Activated T-cell treated with anti-CD3 and anti-CD28 coated beads for 4 hours (primary cell): ENCODE data around the gene CYB5R4.
"Not testable (repeated sequence)": the region's sequence is repeated elsewhere in the genome, so short reads cannot be mapped to it uniquely, and the experiment has no call there.

Experiments used
- DNase-seq: peaks from one replicate; pipeline ENCODE4 v3.0.0-alpha.2; 2020

CYB5R4 gene

DNA sequence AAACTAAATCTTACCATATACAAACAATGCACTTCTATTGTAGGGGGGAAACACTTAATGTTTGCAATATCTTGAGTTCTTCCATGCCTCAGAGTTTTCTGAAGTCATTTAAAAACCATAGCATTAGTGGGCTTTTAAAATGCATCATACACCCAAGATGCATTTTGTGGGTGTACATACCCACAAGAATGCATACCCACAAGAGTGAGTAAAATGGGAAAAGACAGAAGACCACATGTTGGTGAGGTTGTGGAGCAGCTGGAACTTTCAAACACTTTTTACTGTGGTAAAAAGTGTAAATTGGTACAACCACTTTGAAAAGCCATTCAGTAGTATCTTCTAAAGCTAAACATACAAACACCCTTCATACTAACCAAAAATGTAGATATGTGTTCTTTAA is 57.5 kb downstream of the CYB5R4 start:
- DNase-seq: no peak

DNA sequence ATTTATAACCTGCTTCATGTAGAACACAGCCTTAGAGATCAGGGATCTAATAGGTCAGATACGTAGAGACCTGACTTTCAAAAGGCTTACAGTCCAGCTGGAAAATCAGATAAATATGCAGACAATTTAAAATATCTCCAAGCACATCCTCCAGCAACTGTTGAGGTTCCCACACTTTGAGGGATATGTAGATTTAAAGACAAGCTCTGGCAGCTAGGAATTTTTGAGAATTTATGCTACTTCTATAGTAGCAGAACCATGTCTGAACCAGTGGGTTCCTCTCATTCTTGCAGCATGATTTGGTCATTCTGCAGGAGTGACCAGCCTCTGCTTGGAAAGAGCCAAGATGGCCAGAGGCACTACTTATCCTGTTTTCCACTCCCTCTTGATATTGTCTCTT is 60.5 kb downstream of the CYB5R4 start:
- DNase-seq: no peak

GRCh38 chr6:83921315-83921714 is 61.8 kb downstream of the CYB5R4 start:
- DNase-seq: no peak

- DNase-seq: no peak
Measured at GRCh38 chr6:83927470-83927869, 68.0 kb downstream of the CYB5R4 start.

DNA sequence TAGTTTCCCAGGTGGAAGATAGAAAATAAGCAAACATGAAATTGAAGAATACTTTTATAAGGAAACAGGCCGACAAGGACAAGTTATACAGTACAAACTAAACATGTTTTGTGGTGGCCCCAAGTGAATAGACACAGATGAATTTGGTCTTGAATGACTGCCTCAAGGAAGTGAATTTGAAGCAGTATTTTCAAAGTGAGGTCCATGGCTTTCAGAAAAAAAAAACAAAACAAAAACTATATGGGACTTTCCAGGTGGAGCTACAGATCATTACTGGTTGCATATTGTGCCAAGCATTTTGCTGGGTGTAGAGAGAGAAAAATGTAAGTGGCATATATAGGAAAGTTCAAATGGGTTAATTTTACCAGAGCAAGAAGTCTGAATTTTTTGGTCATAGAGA is 68.8 kb downstream of the CYB5R4 start:
- no peak for DNase-seq

GRCh38 chr6:83946201-83946833 is 86.8 kb downstream of the CYB5R4 start:
- not testable (repeated sequence) for DNase-seq

- DNase-seq: not testable (repeated sequence)
Measured at GRCh38 chr6:83947983-83948382, 88.5 kb downstream of the CYB5R4 start.

GRCh38 chr6:83948851-83949250 is 89.4 kb downstream of the CYB5R4 start:
- no peak for DNase-seq

DNA sequence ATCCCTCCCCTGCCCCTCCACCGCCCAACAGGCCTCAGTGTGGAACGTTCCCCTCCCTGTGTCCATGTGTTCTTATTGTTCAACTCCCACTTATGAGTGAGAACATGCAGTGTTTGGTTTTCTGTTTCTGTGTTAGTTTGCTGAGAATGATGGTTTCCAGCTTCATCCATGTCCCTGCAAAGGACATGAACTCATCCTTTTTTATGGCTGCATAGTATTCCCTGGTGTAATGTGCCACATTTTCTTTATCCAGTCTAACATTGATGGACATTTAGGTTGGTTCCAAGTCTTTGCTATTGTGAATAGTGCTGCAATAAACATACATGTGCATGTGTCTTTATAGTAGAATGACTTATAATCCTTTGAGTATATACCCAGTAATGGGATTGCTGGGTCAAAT is 91.9 kb downstream of the CYB5R4 start:
- not testable (repeated sequence) for DNase-seq

GRCh38 chr6:83952830-83953229 is 93.3 kb downstream of the CYB5R4 start:
- no peak for DNase-seq

DNA sequence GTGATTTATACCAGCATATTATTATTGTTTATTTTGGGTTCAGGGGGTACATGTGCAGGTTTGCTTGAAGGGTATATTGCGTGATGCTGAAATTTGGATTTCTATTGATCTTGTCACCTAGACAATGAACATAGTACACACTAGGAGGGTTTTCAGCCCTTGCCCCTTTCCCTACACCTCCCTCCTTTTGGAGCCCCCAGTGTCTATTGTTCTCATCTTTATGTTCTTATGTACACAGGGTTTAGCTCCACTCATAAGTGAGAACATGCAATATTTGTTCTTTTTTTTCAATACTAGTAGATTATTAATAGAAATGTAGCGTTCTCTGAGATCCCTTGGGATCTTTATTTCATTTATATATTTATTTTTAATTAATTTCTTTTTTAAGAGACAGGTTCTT is 94.9 kb downstream of the CYB5R4 start:
- no peak for DNase-seq

DNA sequence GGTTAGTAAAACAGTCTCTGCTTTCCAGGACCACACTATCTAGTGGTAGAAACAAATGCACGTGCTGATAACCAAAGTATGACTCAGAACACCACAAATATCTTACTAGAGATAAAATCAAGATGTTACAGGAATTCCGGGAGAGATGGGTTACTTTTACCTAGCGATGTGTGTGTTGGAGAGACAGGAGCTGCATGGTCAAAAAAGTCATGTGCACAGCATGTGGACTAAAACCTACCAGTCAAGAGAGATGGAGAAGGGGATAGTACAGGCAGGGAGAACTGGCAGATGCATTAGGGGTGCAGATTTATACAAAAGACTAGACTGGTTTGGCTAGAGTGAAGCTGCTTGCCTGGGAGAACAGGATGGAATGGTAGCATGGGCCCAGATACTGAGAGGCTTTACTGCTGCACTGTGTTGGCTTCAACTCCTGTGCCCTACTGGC is 98.8 kb downstream of the CYB5R4 start:
- no peak for DNase-seq

DNA sequence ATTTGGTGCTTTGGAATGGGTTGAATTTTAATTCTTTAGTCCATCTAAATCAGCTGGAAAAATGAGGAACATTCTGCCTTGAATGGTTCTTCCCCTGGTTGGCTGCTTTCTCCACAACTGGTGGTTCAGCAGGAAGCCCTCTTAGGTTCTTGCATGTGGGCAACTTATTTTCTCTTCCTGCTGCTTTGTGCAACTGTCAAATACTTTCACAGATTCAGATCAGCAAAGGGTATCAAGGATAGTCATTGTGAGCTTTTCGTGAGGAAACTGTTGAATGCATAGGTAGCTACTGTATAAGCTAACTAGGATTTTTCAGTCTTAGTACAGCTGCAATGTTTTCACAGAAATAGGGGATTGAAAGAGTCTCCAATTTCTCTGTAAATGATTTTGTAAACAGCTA is 101.2 kb downstream of the CYB5R4 start:
- no peak for DNase-seq

DNA sequence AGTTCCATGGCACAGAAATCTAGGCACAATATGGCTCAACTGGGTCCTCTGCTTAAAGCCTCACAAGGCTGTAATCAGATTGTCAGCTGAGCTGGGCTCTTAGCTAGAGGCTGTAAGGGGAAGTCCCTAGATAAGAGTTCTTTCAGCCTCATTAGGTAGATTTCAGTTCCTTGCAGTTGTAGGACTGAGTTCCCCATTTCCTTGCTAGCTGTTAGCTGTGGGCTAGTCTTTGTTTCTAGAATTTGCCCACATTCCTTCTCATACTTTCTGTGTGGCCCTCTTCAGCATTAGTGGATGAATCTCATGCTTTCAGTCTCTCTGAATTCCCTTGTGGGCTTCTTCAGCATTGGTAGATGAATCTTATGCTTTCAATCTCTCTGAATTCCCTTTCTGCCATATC is 103.1 kb downstream of the CYB5R4 start:
- DNase-seq: no peak

GRCh38 chr6:83966539-83966938 is 107.0 kb downstream of the CYB5R4 start:
- no peak for DNase-seq

DNA sequence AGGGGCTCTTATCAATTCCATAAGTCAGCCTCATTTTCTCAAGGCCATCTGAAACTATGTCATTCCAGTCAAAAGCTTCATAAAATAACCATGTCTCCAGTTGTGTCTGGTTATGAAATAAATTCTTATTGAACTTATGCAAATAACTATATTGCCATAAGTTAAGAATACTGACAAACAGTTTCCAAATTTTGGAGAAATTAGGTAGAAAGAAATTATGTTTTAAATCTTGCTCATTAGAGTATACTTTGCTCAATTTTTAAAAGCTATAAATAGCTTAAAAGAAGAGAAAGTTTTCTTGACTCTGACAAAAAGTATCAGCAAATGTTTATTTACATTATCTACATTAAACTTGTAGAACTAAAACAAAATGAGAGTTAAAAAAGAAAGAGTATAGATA is 111.1 kb downstream of the CYB5R4 start:
- no peak for DNase-seq

DNA sequence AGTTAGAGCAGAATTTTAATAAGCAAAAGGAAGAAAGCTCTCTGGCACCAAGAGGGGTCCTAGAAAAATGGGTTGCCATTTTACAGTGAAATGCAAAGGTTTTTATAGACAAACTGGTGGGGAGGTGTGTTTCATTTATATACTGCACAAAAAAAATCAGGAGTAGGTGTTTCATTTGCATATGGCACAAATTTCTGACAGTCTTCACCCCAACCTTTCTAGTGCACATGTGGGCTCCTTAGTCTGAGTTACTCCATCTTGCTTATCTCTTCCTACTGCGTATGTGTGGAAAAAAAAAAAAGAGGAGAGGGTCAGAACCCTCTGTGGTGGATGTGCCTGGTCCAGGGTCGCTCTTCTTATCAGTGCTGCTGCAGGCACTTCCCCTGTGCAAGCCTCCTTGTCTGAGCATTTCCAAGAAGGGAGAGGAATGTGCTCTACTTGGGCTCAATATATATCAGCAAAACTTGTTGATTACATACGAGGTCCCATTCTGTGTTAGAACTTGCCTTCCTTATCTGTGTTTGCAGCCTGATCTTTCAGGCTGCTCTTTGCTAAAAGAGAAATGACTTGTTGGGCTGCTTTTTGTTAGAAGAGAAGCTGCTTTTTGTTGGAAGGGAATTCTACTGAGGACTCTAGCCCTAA is 115.0 kb downstream of the CYB5R4 start:
- no peak for DNase-seq

DNA sequence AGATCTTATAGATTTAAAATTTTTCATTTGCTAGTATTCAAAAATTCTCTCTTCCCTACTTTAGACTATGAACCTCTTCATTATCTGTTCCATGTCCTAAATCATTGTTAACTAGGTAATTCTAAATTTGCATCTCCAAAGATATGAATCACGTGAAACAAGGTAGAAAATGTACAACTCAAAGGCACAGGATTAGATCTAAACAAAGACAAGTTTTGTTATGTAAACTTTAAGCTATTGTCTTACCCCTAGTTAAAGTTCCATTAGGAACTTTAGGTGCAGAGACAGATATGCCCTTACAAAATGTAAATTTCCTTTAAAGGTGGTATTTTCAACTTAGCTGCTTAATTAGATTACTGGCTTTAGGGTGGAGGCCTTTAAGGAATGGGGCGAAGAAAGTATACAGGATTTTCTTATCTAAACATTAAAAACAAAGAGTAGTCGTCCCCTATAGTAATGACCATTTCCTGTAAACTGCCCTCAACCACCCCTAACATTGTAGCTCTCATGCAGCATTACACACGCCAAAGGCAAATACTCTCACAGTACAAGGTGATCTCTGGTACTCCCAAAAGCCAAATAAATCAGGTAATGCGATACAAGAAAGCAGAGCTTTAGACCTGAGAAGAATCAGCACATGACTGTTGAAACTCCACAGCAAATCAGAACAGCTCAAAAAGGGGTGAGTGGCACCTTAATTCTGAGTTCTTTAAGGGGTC is 116.7 kb downstream of the CYB5R4 start:
- no peak for DNase-seq

DNA sequence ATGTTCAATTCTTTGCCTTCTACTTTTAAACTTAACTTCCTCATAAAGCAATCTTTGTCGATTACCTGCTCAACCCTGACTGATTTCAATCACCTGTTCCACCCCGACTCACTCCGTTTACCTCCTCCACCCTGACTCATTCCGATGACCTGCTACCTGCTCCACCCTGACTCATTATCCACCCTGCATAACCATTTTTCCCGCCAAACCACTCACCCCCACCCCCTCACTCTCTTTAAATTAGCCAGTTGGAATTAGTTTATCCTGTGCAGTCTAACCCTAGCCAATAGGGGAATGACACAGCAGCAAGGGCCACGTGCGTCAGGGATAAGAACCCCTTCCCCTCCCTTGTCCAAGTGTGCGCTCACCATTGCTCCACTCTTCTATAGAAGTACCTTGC is 117.4 kb downstream of the CYB5R4 start:
- no peak for DNase-seq

DNA sequence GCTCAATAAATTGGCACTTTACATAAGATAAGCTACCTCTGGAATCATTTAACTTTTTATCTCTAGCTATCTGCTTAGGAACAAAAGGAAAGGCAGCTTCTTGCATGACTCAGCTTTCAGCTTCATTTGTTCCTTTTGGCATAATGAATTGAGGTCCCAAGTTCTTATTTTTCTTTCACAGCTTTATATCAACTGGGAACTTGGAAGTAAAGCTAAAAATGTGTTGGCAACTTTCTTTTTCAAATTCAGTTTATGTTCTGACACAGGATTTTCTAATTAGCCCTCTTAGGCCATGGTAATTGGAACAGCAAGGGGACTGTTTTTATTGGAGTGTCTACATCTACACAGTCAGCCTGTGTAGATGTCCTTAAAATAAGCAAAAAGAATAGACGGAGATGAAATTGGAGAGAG is 118.8 kb downstream of the CYB5R4 start:
- no peak for DNase-seq

DNA sequence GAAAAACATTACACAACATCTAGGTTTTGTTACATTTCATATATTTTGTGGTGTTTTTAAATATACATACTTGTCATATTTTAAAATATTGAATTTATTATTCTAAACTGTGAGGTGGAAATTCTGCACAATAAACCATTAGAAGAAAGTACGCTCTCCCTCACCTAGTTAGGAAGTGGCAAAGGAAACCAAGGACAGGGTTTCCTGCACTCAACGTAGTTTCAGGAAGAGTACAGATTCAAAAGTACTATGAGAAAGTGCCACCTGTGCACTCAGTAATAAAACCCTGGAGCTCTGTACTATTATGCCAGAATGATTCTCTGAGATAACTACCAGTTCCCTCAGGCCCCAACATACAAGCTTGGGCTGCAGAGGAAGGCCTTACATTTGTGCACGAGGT is 119.5 kb downstream of the CYB5R4 start:
- DNase-seq: no peak

- DNase-seq: no peak
Measured at GRCh38 chr6:83984411-83984810, 124.9 kb downstream of the CYB5R4 start.

DNA sequence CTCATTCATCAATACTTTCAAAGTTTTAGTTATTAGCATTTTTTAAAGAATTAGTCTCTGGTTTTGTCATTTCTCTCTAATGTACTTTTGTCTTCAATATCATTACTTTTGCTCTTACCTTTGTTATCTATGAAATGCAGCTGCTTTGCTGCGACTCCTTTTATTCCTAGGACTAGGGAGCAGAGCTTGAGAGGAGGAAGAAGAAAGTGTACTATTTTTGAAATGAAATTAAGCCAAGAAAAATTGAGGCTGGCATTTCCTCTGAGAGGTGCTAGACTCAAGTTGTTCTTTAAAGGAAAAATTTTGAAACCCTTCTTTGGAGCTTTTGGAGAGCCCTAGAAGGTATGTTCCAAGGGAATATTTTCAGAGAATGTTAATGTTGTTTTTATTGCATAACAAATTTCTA is 125.8 kb downstream of the CYB5R4 start:
- no peak for DNase-seq

- no peak for DNase-seq
Measured at GRCh38 chr6:83985715-83986114, 126.2 kb downstream of the CYB5R4 start.
